ENCODE measurements around the gene STEAP2. TPM values are rescaled to one million over a fixed set of nuclear protein-coding genes. Genes with fewer than 3 reads are reported as not detected.

The STEAP2 gene
- total RNA-seq, 1 donor from 2014 or later: 0.70 TPM

GRCh38 chr7:90192876-90193750, 18.4 kb upstream of the STEAP2 start:
- no peak for DNase-seq (ENCODE audit: extremely low read depth, low read depth, low spot score)

DNA sequence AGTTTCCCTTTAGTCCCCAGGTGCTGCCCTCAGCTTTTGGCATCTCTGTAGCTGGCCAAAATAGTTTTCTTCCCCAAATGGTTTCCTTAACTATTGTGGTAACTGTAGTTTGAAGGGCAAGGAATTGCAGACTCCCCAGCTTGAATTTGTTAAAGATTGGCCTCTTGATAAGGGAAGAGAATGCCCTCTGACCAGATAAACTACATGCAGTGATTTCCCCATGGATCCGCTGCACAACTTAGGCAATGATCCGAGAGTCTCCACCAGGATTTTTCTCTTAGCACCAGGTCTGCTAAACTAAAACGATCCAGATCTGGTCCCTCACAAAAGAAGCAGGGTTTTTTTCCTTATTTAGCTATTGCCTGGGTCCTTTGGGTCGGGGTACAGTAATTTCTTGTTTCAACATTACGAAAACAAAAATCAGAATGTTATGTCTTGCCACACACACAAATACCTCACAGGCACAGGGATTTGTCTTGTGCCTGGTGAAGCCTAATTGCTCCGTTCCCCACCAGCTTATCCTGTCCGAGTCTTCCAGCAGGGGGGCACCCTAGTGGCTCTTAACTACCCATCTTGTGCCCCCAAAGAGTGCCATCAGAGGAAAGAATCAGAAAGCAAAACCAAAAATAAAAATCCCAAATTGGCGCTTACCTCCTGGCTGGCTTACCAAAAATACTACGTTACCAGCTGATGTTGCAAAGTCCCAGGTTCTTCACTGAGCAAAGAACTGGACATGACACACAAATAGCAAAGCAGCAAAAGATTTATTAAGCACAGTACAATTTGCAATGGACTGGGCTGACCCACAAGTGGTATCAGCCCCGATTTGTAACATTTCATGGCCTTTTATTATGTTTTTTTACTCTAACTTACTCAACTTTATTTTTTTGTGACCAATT, 16.4 kb upstream of the STEAP2 start:
- DNase-seq (ENCODE audit: extremely low read depth, low read depth, low spot score): no peak

GRCh38 chr7:90201500-90202195, 9.9 kb upstream of the STEAP2 start:
- no peak for DNase-seq (ENCODE audit: extremely low read depth, low read depth, low spot score)

DNA sequence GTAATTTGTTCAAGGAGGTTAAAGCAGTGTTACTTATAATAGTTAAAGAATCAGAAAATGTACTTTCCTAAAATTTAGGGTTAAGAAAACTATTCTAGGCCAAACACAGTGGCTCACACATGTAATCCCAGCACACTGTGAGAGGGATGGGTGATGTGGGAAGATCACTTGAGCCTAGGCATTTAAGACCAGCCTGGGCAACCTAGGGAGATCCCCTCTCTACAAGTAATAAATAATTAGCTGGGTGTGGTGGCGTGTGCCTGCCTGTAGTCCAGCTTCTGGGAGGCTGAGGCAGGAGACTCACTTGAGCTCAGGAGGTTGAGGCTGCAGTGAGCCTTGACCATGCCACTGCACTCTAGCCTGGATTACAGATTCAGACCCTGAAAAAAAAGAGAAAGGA, 3.6 kb upstream of the STEAP2 start:
- no peak for DNase-seq (ENCODE audit: extremely low read depth, low read depth, low spot score)

DNA sequence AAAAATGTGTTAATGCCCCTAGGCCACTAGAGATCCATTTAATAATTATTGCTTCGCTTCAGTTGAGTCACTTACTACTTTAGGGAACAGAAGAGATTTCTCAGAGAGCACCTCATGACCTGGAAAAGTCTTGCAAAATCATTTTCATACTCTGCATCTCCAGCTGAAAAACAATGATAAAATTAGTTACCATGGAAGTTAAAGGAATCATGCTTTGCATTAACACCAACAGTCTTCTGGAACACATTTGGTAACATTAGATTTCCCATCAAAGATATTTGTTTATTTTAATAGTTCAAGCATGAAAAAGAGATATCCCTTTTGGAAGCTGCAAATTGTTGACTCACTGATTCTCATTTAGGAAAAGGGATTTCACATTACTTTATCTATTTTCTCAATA, 1.8 kb upstream of the STEAP2 start:
- DNase-seq (ENCODE audit: extremely low read depth, low read depth, low spot score): no peak

DNA sequence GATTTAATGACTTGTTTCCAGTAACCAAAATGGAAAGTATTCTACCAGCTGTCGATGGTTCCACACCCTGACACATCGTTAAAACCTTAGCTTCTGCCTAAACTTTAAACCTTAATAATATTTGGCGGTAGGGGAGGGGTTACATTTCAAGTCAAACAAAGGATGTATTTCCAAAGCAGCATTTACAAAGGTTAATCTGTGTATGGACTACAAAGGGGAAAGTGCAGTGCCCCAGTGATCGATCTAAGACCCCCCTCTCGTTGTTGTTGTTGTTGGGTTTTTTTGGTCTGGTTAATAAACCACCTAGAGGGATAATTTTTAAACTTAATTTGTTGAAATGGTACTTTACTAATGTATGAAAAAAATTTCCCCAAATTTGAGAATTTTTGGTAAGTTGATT, 1.1 kb upstream of the STEAP2 start:
- no peak for DNase-seq (ENCODE audit: extremely low read depth, low read depth, low spot score)

DNA sequence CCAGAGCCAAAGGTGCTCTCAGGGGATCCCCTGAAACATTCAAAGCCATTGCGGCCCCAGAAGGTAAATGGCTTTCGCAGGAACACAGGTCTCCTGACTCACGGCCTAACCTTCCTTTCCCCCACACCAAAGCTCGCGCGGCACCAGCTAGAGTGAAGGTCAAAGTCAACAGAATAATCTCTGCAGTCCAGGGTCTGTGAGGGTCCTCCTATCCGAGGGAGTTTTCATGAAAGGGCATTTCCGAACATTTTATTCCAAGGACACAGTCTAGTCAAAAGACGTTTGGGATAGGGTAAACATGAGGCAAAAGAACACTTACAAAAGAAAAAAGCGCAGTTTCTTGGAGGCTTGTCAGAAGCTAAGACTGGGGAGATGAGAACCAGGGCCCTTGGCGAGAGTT, 559 bp upstream of the STEAP2 start:
- DNase-seq (ENCODE audit: extremely low read depth, low read depth, low spot score): no peak

DNA sequence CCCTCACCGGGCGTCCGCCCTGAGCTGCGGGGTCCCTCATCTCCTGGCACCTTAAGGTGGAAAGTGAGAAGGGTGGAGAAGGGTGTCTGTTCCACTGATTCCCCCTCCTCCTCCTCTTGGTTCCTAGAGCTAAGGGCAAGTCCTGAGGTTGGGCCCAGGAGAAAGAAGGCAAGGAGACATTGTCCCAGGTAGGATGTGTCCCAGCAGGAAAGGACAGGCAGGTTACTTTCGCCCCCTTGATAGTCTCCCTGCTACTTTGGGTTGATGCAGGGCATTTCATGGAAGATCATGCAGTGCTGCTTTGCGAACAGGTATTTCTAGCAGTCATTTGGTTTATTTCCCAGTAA, 582 bp downstream of the STEAP2 start:
- DNase-seq (ENCODE audit: extremely low read depth, low read depth, low spot score): no peak

- no peak for DNase-seq (ENCODE audit: extremely low read depth, low read depth, low spot score)
Observed at GRCh38 chr7:90213521-90213920, 2.0 kb downstream of the STEAP2 start.

DNA sequence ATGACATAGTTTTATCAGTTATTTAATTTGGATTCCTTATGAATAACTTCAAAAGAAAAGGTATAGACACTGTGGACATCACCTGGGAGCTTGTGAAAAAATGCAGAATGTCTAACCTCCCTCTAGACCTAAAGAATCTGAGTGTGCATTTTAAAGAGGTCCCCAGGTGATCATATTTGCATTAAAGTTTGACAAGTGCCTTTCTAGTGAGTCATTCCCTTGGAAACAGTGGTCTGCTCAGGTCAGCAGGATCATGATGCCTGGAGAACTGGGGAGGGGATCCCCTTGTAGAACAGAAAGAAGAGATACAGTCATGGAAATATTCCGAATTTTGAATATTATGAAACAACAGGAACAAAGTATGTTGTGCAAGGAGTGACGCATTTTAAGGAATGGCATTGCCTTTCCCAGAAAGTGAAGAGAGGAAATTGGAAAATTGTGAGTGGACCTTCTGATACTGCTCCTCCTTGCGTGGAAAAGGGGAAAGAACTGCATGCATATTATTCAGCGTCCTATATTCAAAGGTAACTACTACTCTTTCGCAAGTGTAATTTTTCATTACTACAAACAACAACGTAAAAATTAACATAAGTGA, 4.6 kb downstream of the STEAP2 start:
- no peak for DNase-seq (ENCODE audit: extremely low read depth, low read depth, low spot score)

- no peak for DNase-seq (ENCODE audit: extremely low read depth, low read depth, low spot score)
Observed at GRCh38 chr7:90216771-90217170, 5.2 kb downstream of the STEAP2 start.

DNA sequence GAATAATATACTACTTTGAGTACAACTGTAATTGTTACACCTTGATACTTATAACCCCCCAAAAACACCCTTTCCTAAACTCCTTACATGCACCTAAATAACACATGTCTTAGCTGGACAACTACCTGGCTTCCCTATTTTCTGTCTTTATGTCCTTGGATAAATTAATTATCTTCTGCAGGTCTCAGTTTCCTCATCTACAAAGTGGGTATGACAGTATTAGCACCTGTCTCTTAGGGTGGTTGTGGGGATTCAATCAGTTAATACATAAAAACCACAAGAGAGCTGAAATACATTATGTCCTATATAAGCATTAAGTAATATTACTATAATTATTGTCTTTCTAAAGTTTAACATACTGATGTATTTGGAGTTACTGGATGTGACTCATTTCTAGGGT, 10.8 kb downstream of the STEAP2 start:
- DNase-seq (ENCODE audit: extremely low read depth, low read depth, low spot score): no peak

DNA sequence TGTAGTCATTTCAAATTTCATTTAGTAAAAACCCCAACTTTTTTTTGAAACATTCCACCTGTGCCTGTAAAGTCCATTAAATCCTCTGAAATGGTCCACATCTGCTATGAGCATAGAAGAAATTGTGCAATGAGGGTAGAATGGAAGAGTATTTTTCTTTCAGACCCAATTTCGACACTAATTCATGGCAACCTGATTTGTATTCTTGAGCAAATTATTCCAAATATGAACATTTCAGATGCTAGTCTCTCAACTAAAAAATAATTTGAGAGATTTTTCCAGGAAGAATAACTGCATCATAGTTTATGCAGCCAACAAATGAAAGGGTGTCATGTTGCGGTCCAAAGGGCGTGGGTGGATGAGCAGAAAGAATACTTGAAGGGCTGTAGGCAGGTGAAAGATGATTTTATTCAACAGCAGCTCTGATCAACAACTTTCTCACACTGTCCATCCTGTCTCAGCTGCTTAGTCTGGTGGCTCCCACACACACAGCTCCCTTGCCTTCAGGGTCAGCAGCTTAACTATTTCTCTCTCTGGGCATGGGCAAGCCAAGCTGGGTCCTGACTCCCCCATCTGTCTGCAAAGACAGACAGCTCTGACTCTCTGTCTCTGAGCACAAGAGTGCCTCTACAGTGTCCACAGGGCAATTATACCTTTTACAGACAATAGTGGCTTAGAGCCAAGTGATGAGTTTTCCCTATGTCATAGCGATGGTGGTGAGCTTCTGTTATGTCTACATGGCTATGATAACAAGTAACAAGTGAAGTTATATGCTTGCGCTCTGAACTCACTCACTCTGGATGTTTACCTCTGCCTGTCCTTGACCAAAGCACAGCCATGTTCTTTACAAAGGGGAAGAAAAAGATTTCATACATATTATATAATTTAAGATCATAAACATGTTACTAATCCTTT, 11.5 kb downstream of the STEAP2 start:
- DNase-seq (ENCODE audit: extremely low read depth, low read depth, low spot score): no peak

- DNase-seq (ENCODE audit: extremely low read depth, low read depth, low spot score): no peak
Observed at GRCh38 chr7:90224195-90224594, 12.7 kb downstream of the STEAP2 start.

DNA sequence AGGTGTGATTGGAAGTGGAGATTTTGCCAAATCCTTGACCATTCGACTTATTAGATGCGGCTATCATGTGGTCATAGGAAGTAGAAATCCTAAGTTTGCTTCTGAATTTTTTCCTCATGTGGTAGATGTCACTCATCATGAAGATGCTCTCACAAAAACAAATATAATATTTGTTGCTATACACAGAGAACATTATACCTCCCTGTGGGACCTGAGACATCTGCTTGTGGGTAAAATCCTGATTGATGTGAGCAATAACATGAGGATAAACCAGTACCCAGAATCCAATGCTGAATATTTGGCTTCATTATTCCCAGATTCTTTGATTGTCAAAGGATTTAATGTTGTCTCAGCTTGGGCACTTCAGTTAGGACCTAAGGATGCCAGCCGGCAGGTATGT, 13.6 kb downstream of the STEAP2 start:
- no peak for DNase-seq (ENCODE audit: extremely low read depth, low read depth, low spot score)

DNA sequence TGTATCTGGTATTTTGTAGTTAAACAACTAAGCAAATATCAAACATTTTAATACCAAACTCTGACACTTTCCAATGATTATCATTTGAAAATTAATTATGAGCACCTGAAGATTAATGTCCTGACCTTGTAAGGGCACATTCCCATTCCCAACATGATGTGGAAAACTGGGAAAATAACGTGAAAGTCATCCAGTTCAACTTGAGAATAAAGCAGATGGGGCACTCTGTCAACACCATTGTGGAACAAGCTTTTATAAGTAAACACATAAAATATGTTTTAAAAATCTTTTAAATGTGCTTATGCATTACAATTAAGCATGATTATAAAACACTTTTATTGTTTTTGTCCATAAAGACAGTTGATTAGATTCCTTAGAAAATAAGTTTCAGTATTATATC, 14.1 kb downstream of the STEAP2 start:
- no peak for DNase-seq (ENCODE audit: extremely low read depth, low read depth, low spot score)

- DNase-seq (ENCODE audit: extremely low read depth, low read depth, low spot score): no peak
Observed at GRCh38 chr7:90227259-90227658, 15.7 kb downstream of the STEAP2 start.

DNA sequence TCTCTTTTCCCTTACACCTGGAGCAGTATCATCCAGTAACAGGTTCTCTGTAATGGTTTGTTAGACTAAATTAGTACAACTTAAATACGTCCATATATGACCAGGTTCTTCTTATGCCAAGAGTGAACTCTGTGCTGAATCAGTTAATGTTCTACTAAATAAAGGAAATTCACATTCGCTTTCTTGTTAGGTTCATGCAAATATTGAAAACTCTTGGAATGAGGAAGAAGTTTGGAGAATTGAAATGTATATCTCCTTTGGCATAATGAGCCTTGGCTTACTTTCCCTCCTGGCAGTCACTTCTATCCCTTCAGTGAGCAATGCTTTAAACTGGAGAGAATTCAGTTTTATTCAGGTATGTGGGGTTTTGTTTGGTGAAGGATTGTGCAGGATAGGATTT, 18.1 kb downstream of the STEAP2 start:
- no peak for DNase-seq (ENCODE audit: extremely low read depth, low read depth, low spot score)

DNA sequence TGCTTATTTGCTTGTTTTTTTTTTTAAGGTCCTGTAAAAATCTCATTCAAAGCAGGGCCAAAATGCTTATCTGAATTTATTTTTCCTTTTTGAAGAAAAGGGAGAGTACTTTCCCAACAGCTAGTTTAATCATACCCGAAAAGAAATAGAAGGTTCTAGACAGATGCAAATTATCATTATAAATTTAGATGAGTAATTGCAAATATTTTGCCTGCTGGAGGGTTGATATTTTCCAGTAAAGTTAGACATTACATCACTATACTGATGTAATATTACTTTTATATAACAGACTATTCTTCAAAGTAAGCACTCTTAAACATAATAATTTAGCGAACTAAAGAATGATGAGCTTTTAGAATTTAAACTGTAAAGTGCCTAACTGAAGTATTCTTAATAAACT, 19.3 kb downstream of the STEAP2 start:
- DNase-seq (ENCODE audit: extremely low read depth, low read depth, low spot score): no peak

GRCh38 chr7:90231304-90231703, 19.8 kb downstream of the STEAP2 start:
- DNase-seq (ENCODE audit: extremely low read depth, low read depth, low spot score): no peak
